K562 (cell line): ENCODE results near the gene SYVN1. TPM values are rescaled to one million over a fixed set of nuclear protein-coding genes. Genes with fewer than 3 reads are reported as not detected.

ENCODE experiments used
- ATAC-seq: fragments of 200-7000 bp; cut with Tn5 transposase; 3 replicates; pipeline ENCODE4 v1.9.1; 2020; ENCODE audit warnings: moderate library complexity
- BruUV-seq: library from RNA; stranded (reverse); fragments of 400-500 nt; replicated peaks from 2 replicates; lab custom pipeline; 2021; lab: Mats Ljungman, UMichigan
- CTCF ChIA-PET: fragments of 300-600 bp; formaldehyde crosslinking; extraction: SDS; loops from one replicate; lab custom pipeline; 2021; ENCODE audit warnings: low intra/inter-chr PET ratio; lab: Yijun Ruan, JAX
- POLR2A ChIA-PET: fragments of 300-600, 350-650 bp; sonication (Branson Sonifier 250); formaldehyde crosslinking; extraction: SDS; loops from one replicate; lab custom pipeline; 2021; ENCODE audit warnings: antibody characterized with exemption, inconsistent platforms; lab: Yijun Ruan, JAX
- DNase-seq, 4 experiments: peaks; one replicate each; pipeline versions ENCODE4 v3.0.0 to v3.0.0-alpha.2; 2011 to 2018; ENCODE audit warnings: low spot score in 3 of 4, mixed read lengths in 3 of 4; ENCODE audit errors: extremely low read depth in 1 of 4
- FAIRE-seq: peaks from 2 replicates; lab custom pipeline; 2011; peaks lifted over from hg19 to GRCh38; lab: Jason Lieb, UNC
- H2AFZ ChIP-seq: 2 replicates; pipeline ENCODE4 v1.6.0; 2011; ENCODE audit warnings: low read depth, low read length, control low read depth, inconsistent platforms
- H3K27ac ChIP-seq: fragments of 200-600 bp; 3 replicates; pipeline ENCODE4 v1.8.0; 2011; ENCODE audit warnings: low read depth, mild to moderate bottlenecking, control low read depth, inconsistent platforms, low read length, moderate library complexity, mixed read lengths; ENCODE audit errors: extremely low read depth
- H3K27me3 ChIP-seq, 2 experiments: fragments of 300-600 bp in 1 of 2; 2 replicates in 1 of 2; 3 replicates in 1 of 2; pipeline versions ENCODE4 v1.6.0 to v1.8.0; 2011; ENCODE audit warnings: inconsistent platforms in 2 of 2, low read length in 2 of 2, mild to moderate bottlenecking in 1 of 2, mixed read lengths in 1 of 2, moderate library complexity in 1 of 2; ENCODE audit not compliant: control insufficient read depth in 2 of 2, insufficient read depth in 2 of 2
- H3K36me3 ChIP-seq: fragments of 300-600 bp; 3 replicates; pipeline ENCODE4 v1.8.0; 2011; ENCODE audit warnings: mild to moderate bottlenecking, low read length, inconsistent platforms; ENCODE audit not compliant: control insufficient read depth, insufficient read depth
- H3K4me1 ChIP-seq, 2 experiments: fragments of 200-600 bp in 1 of 2; replicated peaks in 1 of 2; 2 replicates in 1 of 2; 3 replicates in 1 of 2; pipeline versions ENCODE4 v1.5.1 to v1.8.0; 2011; ENCODE audit warnings: inconsistent platforms in 2 of 2, low read length in 2 of 2, mild to moderate bottlenecking in 1 of 2, mixed read lengths in 1 of 2, moderate library complexity in 1 of 2; ENCODE audit not compliant: control insufficient read depth in 2 of 2, insufficient read depth in 2 of 2
- H3K4me2 ChIP-seq: 2 replicates; pipeline ENCODE4 v1.6.1; 2011; ENCODE audit warnings: low read length, control low read depth, inconsistent platforms, mixed read lengths; ENCODE audit not compliant: insufficient read depth
- H3K4me3 ChIP-seq: fragments of 200-600 bp; sonication (generic), shearing (Covaris generic); 2 replicates; pipeline ENCODE4 v1.5.1; 2016; ENCODE audit warnings: control low read depth, inconsistent platforms
- H3K79me2 ChIP-seq: fragments of 200-600 bp; 3 replicates; pipeline ENCODE4 v1.8.0; 2011; ENCODE audit warnings: low read length, inconsistent platforms; ENCODE audit not compliant: control insufficient read depth, insufficient read depth
- H3K9ac ChIP-seq, 2 experiments: 2 replicates each; pipeline versions ENCODE4 v1.6.0 to v1.6.1; 2011; ENCODE audit warnings: low read depth in 2 of 2, low read length in 2 of 2, control low read depth in 1 of 2, inconsistent platforms in 1 of 2, mild to moderate bottlenecking in 1 of 2, mixed read lengths in 1 of 2; ENCODE audit not compliant: insufficient read depth in 1 of 2
- H3K9me1 ChIP-seq: one replicate; pipeline ENCODE4 v1.6.0; 2011; ENCODE audit warnings: inconsistent platforms, mild to moderate bottlenecking, low read length, moderate library complexity; ENCODE audit not compliant: control insufficient read depth, insufficient read depth
- H3K9me3 ChIP-seq: replicated peaks from 2 replicates; pipeline ENCODE4 v1.5.1; 2011; ENCODE audit warnings: low read depth, low read length, inconsistent platforms; ENCODE audit not compliant: control insufficient read depth, insufficient read depth
- H4K20me1 ChIP-seq: replicated peaks from 2 replicates; pipeline ENCODE4 v1.6.1; 2011; ENCODE audit warnings: low read length, inconsistent platforms, mixed read lengths; ENCODE audit not compliant: control insufficient read depth, insufficient read depth
- CC2D1A ChIP-seq: fragments of 450-650 bp; IDR thresholded peaks from 2 replicates; pipeline ENCODE4 v1.6.1; 2017; ENCODE audit warnings: mild to moderate bottlenecking
- FOXJ3 ChIP-seq: sonication (generic); formaldehyde crosslinking; IDR thresholded peaks from 2 replicates; pipeline ENCODE4 v1.4.0; 2020; ENCODE audit warnings: mild to moderate bottlenecking, missing genetic modification reagents
- FOXM1 ChIP-seq, 2 experiments: fragments of 450-650 bp in 1 of 2; sonication (generic) in 1 of 2; formaldehyde crosslinking in 1 of 2; IDR thresholded peaks; 2 replicates each; pipeline versions ENCODE4 v1.6.1 to v1.9.0; 2017 to 2022; ENCODE audit warnings: low read depth in 2 of 2, mild to moderate bottlenecking in 2 of 2, missing genetic modification reagents in 1 of 2, moderate library complexity in 1 of 2
- SFPQ ChIP-seq: fragments of 200-400 bp; formaldehyde crosslinking; IDR thresholded peaks from 2 replicates; pipeline ENCODE4 v1.6.1; 2017; ENCODE audit warnings: mild to moderate bottlenecking, low read depth, low read length, moderate library complexity
- TBL1XR1 ChIP-seq, 2 experiments: IDR thresholded peaks; 2 replicates each; pipeline ENCODE4 v1.6.1; 2012; ENCODE audit warnings: improper control_type of control experiment in 2 of 2, low read length in 2 of 2, mild to moderate bottlenecking in 1 of 2
- ZFP1 ChIP-seq: fragments of 450-650 bp; formaldehyde crosslinking; IDR thresholded peaks from 2 replicates; pipeline ENCODE4 v1.4.0; 2020; ENCODE audit warnings: mild to moderate bottlenecking, mixed read lengths
- ZNF143 ChIP-seq: sonication (generic); formaldehyde crosslinking; IDR thresholded peaks from 2 replicates; pipeline ENCODE4 v1.9.0; 2022; ENCODE audit warnings: mild to moderate bottlenecking, missing genetic modification reagents
- ZNF224 ChIP-seq: sonication (generic); formaldehyde crosslinking; IDR thresholded peaks from 2 replicates; pipeline ENCODE4 v1.8.0; 2022; ENCODE audit warnings: mild to moderate bottlenecking, missing genetic modification reagents
- ZNF507 ChIP-seq: conservative IDR thresholded peaks from 2 replicates; pipeline ENCODE4 v1.6.1; 2017; ENCODE audit warnings: missing genetic modification characterization, missing compliant biosample characterization
- WGBS: fragments of 100-300 bp; shearing (Covaris generic); methylation state at CpG from one replicate; pipeline ENCODE4 v1.1.6; 2016; ENCODE audit warnings: low coverage, mixed read lengths; ENCODE audit not compliant: insufficient coverage; ENCODE audit errors: missing lambda C conversion rate; 5-methylcytosine and 5-hydroxymethylcytosine counted together
- in situ Hi-C: fragments of 300-500 bp; cut with MboI; formaldehyde crosslinking; loops from 4 replicates; pipeline ENCODE4 v1.15.0; 2018; ENCODE audit warnings: inconsistent platforms, mixed read lengths
- intact Hi-C: fragments of 100-400 bp; cut with micrococcal nuclease; formaldehyde crosslinking; loops from 2 replicates; pipeline ENCODE4 v1.14.2; 2022
- polyA plus RNA-seq, 8 experiments: library from polyadenylated mRNA; depleted of rRNA in 4 of 8; stranded (reverse) in 5 of 8; unstranded in 3 of 8; fragments of >200 nt; fragmentation: Nextera tagmentation in 2 of 8; fragmentation: Illumina TruSeq in 1 of 8; extraction: Ambion mirVana in 2 of 8; extraction: Trizol in 1 of 8; gene quantifications; 2 replicates each; pipeline versions ENCODE4 v1.2.1 to v1.2.3, GENCODE V29; 2011 to 2014; ENCODE audit warnings: inconsistent platforms in 1 of 8, missing spikeins in 1 of 8
- total RNA-seq, 7 experiments: library from RNA; depleted of rRNA in 6 of 7; stranded (reverse); fragments of >200 nt in 6 of 7; fragmentation: Illumina TruSeq in 2 of 7; extraction: Trizol in 2 of 7; gene quantifications; 2 replicates each; pipeline versions ENCODE4 v1.2.1 to v1.2.3, GENCODE V29; 2011 to 2021; ENCODE audit warnings: low replicate concordance in 1 of 7
- TF ChIP-seq, protein P1 (sequence below): fragments of 450-650 bp; IDR thresholded peaks from 2 replicates; pipeline ENCODE4 v1.6.1; 2016

The SYVN1 gene
- total and polyA plus RNA-seq, 9 of the 15 experiments (the other 6 are each of a cell fraction or from before 2014, with no cell fraction given): 0.41 to 47.4 (median 9.9) TPM

DNA sequence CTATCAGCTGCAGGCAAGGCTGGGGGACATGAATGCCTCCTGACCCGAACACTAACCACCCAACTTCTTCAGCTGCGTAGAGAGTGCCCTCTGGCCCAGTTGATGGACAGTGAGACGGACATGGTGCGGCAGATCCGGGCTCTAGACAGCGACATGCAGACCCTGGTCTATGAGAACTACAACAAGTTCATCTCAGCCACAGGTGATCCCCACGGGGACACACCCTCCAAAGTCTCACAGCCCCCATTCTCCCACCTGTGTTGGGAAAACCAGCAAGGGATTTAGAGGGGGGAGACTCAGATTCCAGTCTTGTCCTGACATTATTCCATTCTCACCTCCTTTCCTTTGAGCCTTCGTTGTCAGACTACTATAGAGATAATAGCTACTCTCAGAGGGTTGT, 37.4 kb downstream of the SYVN1 start:
- peak; percentile 32 for ATAC-seq

DNA sequence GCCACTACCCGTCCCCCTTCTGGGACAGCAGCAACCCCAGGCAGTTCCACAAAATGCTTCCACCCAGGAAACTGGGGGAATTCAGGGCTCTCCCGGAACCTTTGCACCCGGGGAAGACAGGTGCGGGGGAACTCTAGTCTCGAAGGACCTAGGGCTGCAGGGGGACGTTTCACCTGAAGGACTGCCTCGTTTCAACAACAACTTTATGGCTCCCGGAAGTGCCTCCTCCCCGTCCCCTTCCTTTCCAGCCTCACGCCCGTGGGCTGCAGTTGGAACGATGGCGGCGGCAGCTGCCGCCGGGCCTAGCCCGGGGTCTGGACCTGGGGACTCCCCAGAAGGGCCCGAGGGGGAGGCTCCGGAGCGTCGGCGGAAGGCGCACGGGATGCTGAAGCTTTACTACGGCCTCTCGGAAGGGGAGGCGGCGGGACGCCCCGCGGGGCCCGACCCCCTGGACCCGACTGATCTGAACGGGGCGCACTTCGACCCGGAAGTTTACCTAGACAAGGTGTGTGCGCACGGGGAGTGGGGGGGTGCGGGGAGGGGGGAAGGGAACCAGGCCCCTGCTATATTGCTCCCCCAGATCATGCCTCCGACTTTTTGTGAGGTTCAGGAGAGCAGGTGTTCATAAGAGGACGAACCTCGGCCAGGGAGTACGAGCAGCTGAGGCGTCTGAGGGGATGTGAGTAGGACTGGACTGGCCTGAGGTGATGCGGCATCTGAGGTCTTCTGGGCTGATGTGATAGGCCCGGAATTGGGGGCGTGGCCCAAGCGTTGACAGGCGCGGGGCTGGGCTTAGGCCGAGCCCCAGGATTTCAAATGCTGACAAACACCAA, 38.1 kb downstream of the SYVN1 start, which contains the start of gene VPS51:
Gene VPS51, plus strand, starts transcription at position 241 of the 833 bp plus-strand sequence. Its CDS starts 37 bp downstream, at position 278.
- intact Hi-C loops: no loop called here
- TSS peak; percentile 62 for BruUV-seq
- no peak for TF ChIP-seq ZFP1 (CRISPR knock-in tag)
- no peak for TF ChIP-seq ZNF224 (CRISPR knock-in tag)
- TF ChIP-seq ZNF507 (tag): no peak
- no peak for TF ChIP-seq SFPQ
- no peak for TF ChIP-seq FOXJ3
- TF ChIP-seq, protein P1, sequence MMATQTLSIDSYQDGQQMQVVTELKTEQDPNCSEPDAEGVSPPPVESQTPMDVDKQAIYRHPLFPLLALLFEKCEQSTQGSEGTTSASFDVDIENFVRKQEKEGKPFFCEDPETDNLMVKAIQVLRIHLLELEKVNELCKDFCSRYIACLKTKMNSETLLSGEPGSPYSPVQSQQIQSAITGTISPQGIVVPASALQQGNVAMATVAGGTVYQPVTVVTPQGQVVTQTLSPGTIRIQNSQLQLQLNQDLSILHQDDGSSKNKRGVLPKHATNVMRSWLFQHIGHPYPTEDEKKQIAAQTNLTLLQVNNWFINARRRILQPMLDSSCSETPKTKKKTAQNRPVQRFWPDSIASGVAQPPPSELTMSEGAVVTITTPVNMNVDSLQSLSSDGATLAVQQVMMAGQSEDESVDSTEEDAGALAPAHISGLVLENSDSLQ: peak; percentile 77

More for the DNA sequence above, 37.4 kb downstream of the SYVN1 start:
- peak overlapping the region; percentile 78 for H3K4me3 ChIP-seq
- peak overlapping the region; percentile 40 to 90 for H3K9ac ChIP-seq
- no peaks in the 10 kb centered on the region for H3K9me1 ChIP-seq
- BruUV-seq: TSS peak; percentile 39
- H3K36me3 ChIP-seq: peaks cover 17% of the 10 kb centered on the region; the same call in 2 of the 3 replicates
- ChIA-PET CTCF (interaction anchor here (1.1 kb wide), 1 partner anchor 84 kb away, joined by 3 read pairs; no protein-coding TSS in a partner anchor), POLR2A (interaction anchor here (0.5 to 8.4 kb wide), 8 partner anchors 8 to 281 kb away, joined by 3 to 92 read pairs (median 5); partner anchors contain the start of genes ARL2, CDC42BPG, TM7SF2 and ZNHIT2)
- peak overlapping the region; percentile 81; the same call in 1 of the 3 replicates for H3K27ac ChIP-seq
- H4K20me1 ChIP-seq: no peaks in the 10 kb centered on the region
- peaks cover 11 to 14% of the 10 kb centered on the region in 2 experiments; a peak in 4 of 5 replicates for H3K4me1 ChIP-seq
- intact Hi-C loops (no loop called here), in situ Hi-C loops (no loop called here)
- no peak for FAIRE-seq
- peak overlapping the region; percentile 80 for H3K4me2 ChIP-seq
- no peak for DNase-seq
- H3K9me3 ChIP-seq: no peaks in the 10 kb centered on the region
- no peaks in the 10 kb centered on the region for H3K27me3 ChIP-seq
- 6% methylated on average over 8 of the region's 8 CpGs for WGBS
- TF ChIP-seq ZNF143 (CRISPR knock-in tag): no peak
- no peak for TF ChIP-seq TBL1XR1 (IDR thresholded peaks at IDR 0.05; ENCODE audit: low read length in 2 of 2)
- no peak for TF ChIP-seq FOXM1 (IDR thresholded peaks at IDR 0.05; ENCODE audit: low read depth)
- 0 out of 2 replicates have a peak, but pooled peaks have one; percentile 39 for TF ChIP-seq FOXM1 (CRISPR knock-in tag; IDR thresholded peaks at IDR 0.05; ENCODE audit: low read depth)
- no peak for TF ChIP-seq CC2D1A
- TF ChIP-seq, all 486 proteins: peak for 1
- Histone ChIP-seq H2AFZ (no peak overlapping the region), H3K79me2 (peaks cover 16% of the 10 kb centered on the region)

More for the DNA sequence above, 38.1 kb downstream of the SYVN1 start, which contains the start of gene VPS51:
- Histone ChIP-seq H3K9me3 (no peaks in the 10 kb centered on the region), H4K20me1 (no peaks in the 10 kb centered on the region), H3K4me2 (peak within 1 kb of the TSS; percentile 80), H3K4me3 (peak within 1 kb of the TSS; percentile 78), H3K79me2 (peaks cover 16% of the 10 kb centered on the region), H3K9me1 (no peaks in the 10 kb centered on the region), H3K27me3 (no peaks in the 10 kb centered on the region), H3K4me1 (peaks cover 11 to 14% of the 10 kb centered on the region in 2 experiments; a peak in 4 of 5 replicates), H2AFZ (peak within 1 kb of the TSS; percentile 100), H3K27ac (peak within 1 kb of the TSS; percentile 81), H3K9ac (peak within 1 kb of the TSS; percentile 75 to 90), H3K36me3 (peaks cover 16% of the 10 kb centered on the region; the same call in 2 of the 3 replicates)
- ATAC-seq (peak; percentile 100), DNase-seq (peak; percentile 93 to 96 (median 94)), FAIRE-seq (peak; percentile 99)
- POLR2A ChIA-PET: interaction anchor here (0.5 to 8.4 kb wide), 11 partner anchors 8 to 733 kb away, joined by 3 to 92 read pairs (median 4); partner anchors contain the start of genes ARL2, CDC42BPG, TM7SF2 and ZNHIT2
- in situ Hi-C loops: no loop called here
- CTCF ChIA-PET: interaction anchor here (1.1 kb wide), 1 partner anchor 83 kb away, joined by 3 read pairs; no protein-coding TSS in a partner anchor
- WGBS: 0% methylated on average over 17 of the region's 52 CpGs
